Liver (tissue), 9 donors: ENCODE data around the gene LDLRAD4. TPM values are rescaled to one million over a fixed set of nuclear protein-coding genes. Genes with fewer than 3 reads are reported as not detected.

Experiments used
- DNase-seq: peaks from one replicate; pipeline ENCODE4 v3.0.0-alpha.2; 2017; ENCODE audit warnings: low spot score
- H3K27ac ChIP-seq, 2 donors: one replicate each; pipeline ENCODE4 v1.7.0; 2013; ENCODE audit warnings: inconsistent platforms in 2 of 2, low read length in 2 of 2, control low read depth in 1 of 2, low read depth in 1 of 2, mild to moderate bottlenecking in 1 of 2
- H3K27me3 ChIP-seq, 4 donors: one replicate each; pipeline versions ENCODE4 v1.6.1 to v1.7.0; 2013; ENCODE audit warnings: low read length in 3 of 4, inconsistent platforms in 1 of 4, mild to moderate bottlenecking in 1 of 4, moderate library complexity in 1 of 4; ENCODE audit not compliant: control insufficient read depth in 4 of 4, insufficient read depth in 4 of 4
- H3K36me3 ChIP-seq, 4 donors: one replicate each; pipeline versions ENCODE4 v1.6.1 to v1.7.0; 2013; ENCODE audit warnings: low read length in 3 of 4, mild to moderate bottlenecking in 3 of 4, low read depth in 1 of 4, moderate library complexity in 1 of 4; ENCODE audit not compliant: control insufficient read depth in 4 of 4, insufficient read depth in 3 of 4
- H3K4me1 ChIP-seq, 4 donors: one replicate each; pipeline versions ENCODE4 v1.6.1 to v1.7.0; 2013; ENCODE audit warnings: low read length in 3 of 4, mild to moderate bottlenecking in 3 of 4, moderate library complexity in 1 of 4; ENCODE audit not compliant: control insufficient read depth in 4 of 4, insufficient read depth in 4 of 4
- H3K4me3 ChIP-seq, 3 donors: one replicate each; pipeline versions ENCODE4 v1.6.1 to v1.7.0; 2013; ENCODE audit warnings: low read length in 3 of 3, control low read depth in 1 of 3, low read depth in 1 of 3, mild to moderate bottlenecking in 1 of 3
- H3K9ac ChIP-seq, 2 donors: one replicate each; pipeline ENCODE4 v1.7.0; 2013; ENCODE audit warnings: low read length in 2 of 2, mild to moderate bottlenecking in 2 of 2, moderate library complexity in 2 of 2, control low read depth in 1 of 2, low read depth in 1 of 2
- H3K9me3 ChIP-seq, 4 donors: one replicate each; pipeline versions ENCODE4 v1.6.1 to v1.7.0; 2013; ENCODE audit warnings: low read length in 3 of 4; ENCODE audit not compliant: control insufficient read depth in 4 of 4
- CTCF ChIP-seq: fragments of 150-350 bp; IDR thresholded peaks from 2 replicates; pipeline ENCODE4 v1.5.1; 2017; ENCODE audit warnings: improper control_type of control experiment, low read depth, low read length; ENCODE audit not compliant: missing input control
- EGR1 ChIP-seq, 2 donors: IDR thresholded peaks; 2 replicates each; pipeline ENCODE4 v1.6.1; 2016 to 2018; ENCODE audit warnings: antibody characterized with exemption in 2 of 2, low read depth in 2 of 2
- FOXA1 ChIP-seq: IDR thresholded peaks from 2 replicates; pipeline ENCODE4 v1.6.1; 2016; ENCODE audit warnings: antibody characterized with exemption
- FOXA2 ChIP-seq: IDR thresholded peaks from 2 replicates; pipeline ENCODE4 v1.6.1; 2016; ENCODE audit warnings: antibody characterized with exemption
- GABPA ChIP-seq, 2 donors: IDR thresholded peaks in 1 of 2; conservative IDR thresholded peaks in 1 of 2; 2 replicates each; pipeline ENCODE4 v1.6.1; 2016; ENCODE audit warnings: antibody characterized with exemption in 2 of 2, mild to moderate bottlenecking in 1 of 2, moderate library complexity in 1 of 2
- HNF4A ChIP-seq, 2 donors: conservative IDR thresholded peaks; 2 replicates each; pipeline ENCODE4 v1.6.1; 2016; ENCODE audit warnings: antibody characterized with exemption in 2 of 2, mild to moderate bottlenecking in 2 of 2
- HNF4G ChIP-seq: IDR thresholded peaks from 2 replicates; pipeline ENCODE4 v1.6.1; 2016; ENCODE audit warnings: antibody characterized with exemption
- JUND ChIP-seq, 2 donors: IDR thresholded peaks; 2 replicates each; pipeline ENCODE4 v1.6.1; 2016; ENCODE audit warnings: antibody characterized with exemption in 2 of 2
- NR2F2 ChIP-seq: IDR thresholded peaks from 2 replicates; pipeline ENCODE4 v1.6.1; 2016; ENCODE audit warnings: antibody characterized with exemption
- RAD21 ChIP-seq, 2 donors: IDR thresholded peaks; 2 replicates each; pipeline ENCODE4 v1.6.1; 2016; ENCODE audit warnings: antibody characterized with exemption in 2 of 2, mild to moderate bottlenecking in 2 of 2
- REST ChIP-seq: IDR thresholded peaks from 2 replicates; pipeline ENCODE4 v1.6.1; 2016; ENCODE audit warnings: antibody characterized with exemption, mild to moderate bottlenecking
- RXRA ChIP-seq, 2 donors: IDR thresholded peaks; 2 replicates each; pipeline ENCODE4 v1.6.1; 2017 to 2018; ENCODE audit warnings: antibody characterized with exemption in 2 of 2, mild to moderate bottlenecking in 1 of 2
- SP1 ChIP-seq: IDR thresholded peaks from 2 replicates; pipeline ENCODE4 v1.6.1; 2018; ENCODE audit warnings: antibody characterized with exemption, mild to moderate bottlenecking
- TAF1 ChIP-seq: conservative IDR thresholded peaks from 2 replicates; pipeline ENCODE4 v1.6.1; 2016; ENCODE audit warnings: antibody characterized with exemption, mild to moderate bottlenecking
- YY1 ChIP-seq: IDR thresholded peaks from 2 replicates; pipeline ENCODE4 v1.6.1; 2016; ENCODE audit warnings: antibody characterized with exemption, mild to moderate bottlenecking
- ZBTB33 ChIP-seq: IDR thresholded peaks from 2 replicates; pipeline ENCODE4 v1.6.1; 2016; ENCODE audit warnings: antibody characterized with exemption
- WGBS: extraction: QIAGEN DNeasy Blood & Tissue Kit; methylation state at CpG from one replicate; pipeline ENCODE4 v1.1.7; 2013; 5-methylcytosine and 5-hydroxymethylcytosine counted together
- polyA plus RNA-seq, 2 donors: library from polyadenylated mRNA; stranded (reverse) in 1 of 2; unstranded in 1 of 2; fragments of 200-250 nt in 1 of 2; fragments of >200 nt in 1 of 2; fragmentation: Nextera tagmentation in 1 of 2; extraction: Ambion mirVana in 1 of 2; gene quantifications; one replicate each; pipeline versions ENCODE4 v1.2.1 to v1.2.3, GENCODE V29; 2013 to 2015
- total RNA-seq, 2 donors: library from RNA; depleted of rRNA; stranded (reverse); fragments of >200 nt; gene quantifications; one replicate each; pipeline ENCODE4 v1.2.3, GENCODE V29; 2014
- TF ChIP-seq, protein P1 (sequence below): IDR thresholded peaks from 2 replicates; pipeline ENCODE4 v1.6.1; 2016; ENCODE audit warnings: antibody characterized with exemption
- TF ChIP-seq, protein P2 (sequence below): IDR thresholded peaks from 2 replicates; pipeline ENCODE4 v1.6.1; 2016; ENCODE audit warnings: antibody characterized with exemption
- donor health status: healthy.
- donor health status: healthy.
- donor health status: healthy.
- donor health status: healthy.
- donor health status: healthy.

LDLRAD4 gene
- total and polyA plus RNA-seq, 4 donors = 4.8 to 41.7 (median 12.7) TPM

GRCh38 chr18:13531681-13532325 is 313.2 kb downstream of the LDLRAD4 start:
- no peak for DNase-seq

More at GRCh38 chr18:13531681-13532325, 313.2 kb downstream of the LDLRAD4 start:
- Histone ChIP-seq H3K27ac (no peak overlapping the region), H3K36me3 (no peaks in the 10 kb centered on the region), H3K27me3 (no peaks in the 10 kb centered on the region), H3K9ac (no peak overlapping the region), H3K4me1 (peaks cover 2 to 26% (median 12%) of the 10 kb centered on the region in 4 donors), H3K9me3 (no peaks in the 10 kb centered on the region), H3K4me3 (no peak overlapping the region)
- no peak for TF ChIP-seq JUND (IDR thresholded peaks at IDR 0.05)
- no peak for TF ChIP-seq FOXA1
- TF ChIP-seq, protein P1, sequence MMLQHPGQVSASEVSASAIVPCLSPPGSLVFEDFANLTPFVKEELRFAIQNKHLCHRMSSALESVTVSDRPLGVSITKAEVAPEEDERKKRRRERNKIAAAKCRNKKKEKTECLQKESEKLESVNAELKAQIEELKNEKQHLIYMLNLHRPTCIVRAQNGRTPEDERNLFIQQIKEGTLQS = no peak
- TF ChIP-seq, protein P2, sequence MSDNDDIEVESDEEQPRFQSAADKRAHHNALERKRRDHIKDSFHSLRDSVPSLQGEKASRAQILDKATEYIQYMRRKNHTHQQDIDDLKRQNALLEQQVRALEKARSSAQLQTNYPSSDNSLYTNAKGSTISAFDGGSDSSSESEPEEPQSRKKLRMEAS = no peak
- no peak for TF ChIP-seq FOXA2
- no peak for TF ChIP-seq RAD21 (IDR thresholded peaks at IDR 0.05)
- no peak for TF ChIP-seq HNF4G
- TF ChIP-seq NR2F2 = no peak
- no peak for TF ChIP-seq REST
- no peak for TF ChIP-seq HNF4A (conservative IDR thresholded peaks at IDR 0.05)
- no peak for TF ChIP-seq ZBTB33
- no peak for TF ChIP-seq GABPA (IDR thresholded peaks at IDR 0.05 in 1 of 2, conservative IDR thresholded peaks at IDR 0.05 in 1 of 2)
- no peak for TF ChIP-seq CTCF
- TF ChIP-seq TAF1 = no peak
- no peak for TF ChIP-seq SP1
- TF ChIP-seq RXRA (IDR thresholded peaks at IDR 0.05) = no peak
- no peak for TF ChIP-seq YY1
- TF ChIP-seq EGR1 (IDR thresholded peaks at IDR 0.05; ENCODE audit: low read depth in 2 of 2) = no peak
- 97% methylated on average over 17 of the region's 17 CpGs for WGBS
